Epidermal melanocyte (primary cell): ENCODE measurements around the gene ME3.
"Not testable (repeated sequence)": the region's sequence is repeated elsewhere in the genome, so short reads cannot be mapped to it uniquely, and the experiment has no call there.

Source experiments
- DNase-seq: peaks from one replicate; pipeline ENCODE4 v3.0.0; 2011; ENCODE audit warnings: low spot score; ENCODE audit not compliant: insufficient read length

Gene ME3

DNA sequence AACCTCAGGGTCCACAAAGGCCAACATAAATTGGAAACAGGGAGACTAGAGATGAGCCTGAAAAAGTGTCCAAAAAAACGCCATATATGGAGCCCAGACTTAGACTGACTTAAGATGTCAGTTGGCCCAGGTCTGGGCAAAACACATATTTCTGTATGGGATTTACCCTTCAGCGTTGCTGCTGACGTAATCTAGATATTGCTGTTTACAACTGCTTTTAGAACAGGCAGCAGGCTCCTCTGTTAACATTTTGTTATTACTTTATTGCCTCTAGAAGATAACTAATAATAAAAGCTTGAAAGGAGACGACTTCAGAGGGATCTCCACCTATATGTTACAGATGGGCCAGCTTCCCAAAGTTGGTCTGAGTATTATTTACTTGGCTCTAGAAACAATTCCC lies 8.7 kb downstream of the ME3 start:
- DNase-seq: no peak

- no peak for DNase-seq
These were observed 9.1 kb downstream of the ME3 start for GRCh38 chr11:86663291-86663690.

DNA sequence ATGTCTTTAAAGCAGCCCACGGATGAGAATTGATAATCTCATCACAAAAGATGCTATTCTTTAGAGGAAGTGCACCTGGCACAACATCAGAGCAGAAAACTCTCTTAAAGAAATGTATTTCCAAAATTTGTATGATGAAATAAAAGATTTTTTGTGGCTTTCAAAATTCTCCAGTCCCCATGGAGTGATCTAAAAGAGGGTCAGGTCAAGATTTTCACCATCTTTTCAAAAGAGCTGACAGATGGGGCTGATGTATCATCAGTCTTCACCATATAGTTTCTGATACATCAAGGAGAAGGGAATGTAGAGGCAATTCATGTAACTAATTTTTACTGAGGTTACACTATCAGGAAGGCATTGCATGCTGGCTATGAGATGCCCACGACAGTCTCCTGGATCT lies 11.7 kb downstream of the ME3 start:
- no peak for DNase-seq

GRCh38 chr11:86660088-86660487 lies 12.3 kb downstream of the ME3 start:
- no peak for DNase-seq

- DNase-seq: no peak
These were observed 13.9 kb downstream of the ME3 start for GRCh38 chr11:86658534-86658933.

DNA sequence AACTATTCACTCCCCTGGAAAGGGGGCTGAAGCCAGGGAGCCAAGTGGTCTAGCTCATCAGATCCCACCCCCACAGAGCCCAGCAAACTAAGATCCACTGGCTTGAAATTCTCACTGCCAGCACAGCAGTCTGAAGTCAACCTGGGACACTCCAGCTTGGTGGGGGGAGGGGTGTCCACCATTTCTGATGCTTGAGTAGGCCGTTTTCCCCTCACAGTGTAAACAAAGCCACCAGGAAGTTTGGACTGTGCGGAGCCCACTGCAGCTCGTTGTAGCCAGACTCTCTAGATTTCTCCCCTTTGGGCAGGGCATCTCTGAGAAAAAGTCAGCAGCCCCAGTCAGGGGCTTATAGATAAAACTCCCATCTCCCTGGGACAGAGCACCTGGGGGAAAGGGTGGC lies 27.2 kb downstream of the ME3 start:
- not testable (repeated sequence) for DNase-seq

DNA sequence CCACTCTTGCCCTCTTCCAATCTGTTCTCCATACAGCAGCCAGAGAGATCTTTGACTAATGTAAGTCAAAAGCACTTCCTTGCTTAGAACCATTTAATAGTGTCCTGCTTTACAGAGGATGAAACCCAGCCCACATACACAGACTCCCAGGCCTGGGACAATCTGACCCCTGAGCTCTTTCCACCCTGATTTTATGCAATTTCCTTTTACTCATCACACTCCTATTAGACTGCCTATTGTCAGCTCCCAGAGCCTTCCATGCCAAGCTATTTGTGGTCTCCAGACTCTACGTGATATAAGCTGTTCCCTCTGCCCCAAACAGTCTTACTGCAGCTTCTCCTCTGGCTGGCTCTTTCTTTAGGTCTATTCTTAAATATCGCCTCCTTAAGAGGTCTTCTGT lies 28.1 kb downstream of the ME3 start:
- DNase-seq: no peak

DNA sequence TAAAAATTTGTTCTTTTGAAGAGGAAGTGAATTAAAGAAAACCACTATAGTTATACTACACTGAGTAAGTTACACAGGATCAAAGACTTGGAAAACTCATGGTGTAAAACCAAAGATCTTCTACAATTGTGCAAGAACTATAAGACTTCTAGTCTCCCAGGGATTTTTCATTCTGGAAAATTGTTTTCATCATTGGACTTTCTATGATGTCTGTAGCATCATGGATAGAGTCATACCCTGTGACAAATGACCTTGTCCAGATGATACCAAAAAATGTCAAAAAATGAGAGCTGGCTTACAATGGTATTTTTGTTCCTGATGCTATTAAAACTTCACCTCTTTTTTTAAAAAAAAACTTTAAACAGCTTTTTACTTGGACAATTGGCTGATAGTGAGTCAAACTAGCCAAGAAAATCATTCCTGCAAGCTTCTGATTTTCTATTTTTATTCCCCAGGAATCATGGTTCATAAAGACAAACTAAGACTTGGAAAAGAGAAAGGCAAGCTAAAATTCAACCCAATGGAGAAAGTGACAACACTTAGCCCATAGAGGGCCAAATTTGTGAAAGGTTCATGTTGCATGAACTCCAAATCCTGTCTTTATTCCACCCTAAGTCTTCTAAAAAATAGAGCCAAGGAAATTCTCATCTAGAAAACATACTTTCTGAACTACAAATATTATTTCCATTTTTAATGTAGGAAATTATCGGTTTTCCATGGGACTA lies 30.7 kb downstream of the ME3 start:
- no peak for DNase-seq

GRCh38 chr11:86639137-86639536 lies 33.3 kb downstream of the ME3 start:
- DNase-seq: no peak

DNA sequence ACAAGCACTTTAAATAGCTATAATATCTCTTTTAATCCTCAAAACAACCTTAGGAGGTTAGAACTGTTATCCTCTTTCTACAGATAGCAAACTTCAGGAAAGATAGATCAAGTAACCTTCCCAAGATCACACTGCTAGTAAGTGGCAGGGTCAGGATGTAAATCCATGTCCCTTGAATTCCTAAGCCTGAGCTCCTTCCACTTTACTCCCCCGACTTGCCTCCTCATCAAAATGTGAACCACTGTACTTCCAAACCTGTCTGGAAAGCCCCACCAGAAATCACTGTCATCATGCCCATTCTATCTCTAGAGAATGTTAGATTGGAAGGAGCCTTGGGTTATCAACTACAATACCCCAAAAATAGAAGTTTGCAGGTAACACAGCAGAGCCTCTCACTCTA lies 33.7 kb downstream of the ME3 start:
- no peak for DNase-seq

DNA sequence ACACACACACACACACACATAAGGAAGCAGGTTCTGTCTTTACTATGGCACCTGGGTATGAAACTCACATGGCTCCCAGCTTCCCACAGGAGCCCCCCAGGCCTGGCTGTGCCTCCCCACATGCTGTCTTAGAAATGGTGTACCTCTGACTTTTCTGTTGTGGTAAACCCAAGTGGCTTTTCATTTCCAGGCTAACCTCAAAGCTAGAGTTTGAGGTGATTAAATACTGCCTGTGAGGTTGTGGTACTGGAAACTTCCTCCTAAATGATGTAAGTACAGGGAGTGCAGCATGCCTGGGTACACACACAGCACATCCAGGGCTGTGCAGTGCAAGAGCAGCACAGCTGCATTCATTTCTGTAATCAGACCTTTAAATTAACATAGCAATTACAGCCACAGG lies 34.4 kb downstream of the ME3 start:
- no peak for DNase-seq

DNA sequence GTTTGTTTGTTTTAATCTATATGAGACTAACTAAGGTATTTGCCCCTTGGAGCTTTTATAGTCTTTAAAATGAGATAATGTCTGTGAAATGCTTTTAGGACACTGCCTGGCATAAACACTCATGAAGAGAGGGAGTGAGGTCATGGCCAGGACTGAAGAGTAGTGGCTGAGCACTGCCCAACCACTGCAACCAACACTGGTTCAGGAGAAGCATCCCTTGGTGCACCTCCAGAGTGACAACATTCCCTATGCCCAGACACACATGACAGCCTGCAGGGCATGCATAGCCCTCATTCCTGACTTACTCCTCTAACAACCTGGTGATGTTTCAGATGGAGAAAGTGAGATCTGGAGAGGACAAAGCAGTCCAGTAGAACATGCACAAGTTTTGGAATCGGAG lies 36.1 kb downstream of the ME3 start:
- no peak for DNase-seq

GRCh38 chr11:86632499-86633269 lies 39.7 kb downstream of the ME3 start:
- DNase-seq: peak; percentile 50

DNA sequence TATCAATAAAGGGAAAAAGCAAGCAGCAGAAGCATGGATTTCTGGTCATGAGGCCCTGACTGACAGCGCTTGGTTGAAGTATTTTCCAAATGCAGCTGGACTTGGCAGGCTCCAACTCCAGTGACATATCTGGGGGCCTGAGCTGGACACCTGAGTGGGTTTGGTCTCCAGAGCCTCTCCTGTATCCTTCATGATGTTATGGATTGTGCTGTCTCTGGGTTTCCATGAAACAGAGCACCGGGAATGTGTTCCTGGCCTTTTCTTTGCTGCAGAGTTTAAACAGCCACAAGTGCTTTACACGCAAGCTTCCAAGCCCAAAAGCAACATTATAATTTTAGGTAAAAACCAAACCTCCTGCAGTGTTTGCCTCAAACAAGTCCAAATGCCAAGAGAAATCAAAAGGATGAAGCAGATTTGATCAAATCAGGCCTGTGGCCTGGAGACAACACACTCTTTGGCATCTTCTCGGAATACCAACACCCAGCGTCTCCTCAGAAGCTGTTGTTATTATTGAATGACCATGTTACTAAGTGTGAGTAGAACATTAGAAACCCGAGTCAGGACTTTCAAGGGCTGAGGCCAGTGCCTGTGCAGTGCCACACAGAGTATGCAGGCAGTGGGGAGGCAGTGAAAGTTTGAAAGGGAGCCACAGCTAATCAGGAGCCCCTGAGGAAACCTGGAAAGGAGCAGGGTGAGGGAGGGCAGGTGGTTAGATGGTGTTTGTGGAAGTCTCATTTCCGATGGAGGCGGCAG lies 42.0 kb downstream of the ME3 start:
- no peak for DNase-seq

DNA sequence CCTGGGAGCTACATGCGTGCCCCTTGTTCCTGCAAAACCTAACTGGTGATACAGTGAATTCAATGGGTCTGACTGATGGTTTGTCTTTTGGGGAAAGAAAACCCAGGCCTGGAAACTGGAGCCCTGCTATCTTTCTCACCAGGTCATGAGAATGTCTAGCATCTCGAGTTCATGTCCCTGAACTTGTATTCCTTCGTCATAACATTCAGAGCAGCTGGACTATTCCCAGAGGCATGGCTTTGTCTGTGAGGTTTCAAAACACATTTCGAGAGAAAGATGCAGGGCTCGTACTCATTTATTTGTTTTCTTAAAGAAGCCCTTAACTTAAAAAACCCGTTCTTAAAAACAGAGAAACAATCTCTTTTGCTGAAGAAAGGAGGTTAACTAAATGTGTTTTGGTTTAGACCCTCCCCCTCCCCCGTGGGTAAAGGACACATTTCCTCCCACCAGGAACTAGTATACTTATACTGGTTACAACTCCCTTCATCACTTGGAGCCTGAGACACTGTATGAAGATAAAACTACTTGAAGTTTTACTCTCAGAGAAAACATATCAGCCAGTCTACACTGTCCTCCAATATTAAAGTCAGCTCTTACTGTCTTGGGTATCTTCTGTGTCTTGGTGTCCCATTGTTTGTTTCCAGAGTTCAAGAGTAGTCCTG lies 43.2 kb downstream of the ME3 start:
- no peak for DNase-seq

DNA sequence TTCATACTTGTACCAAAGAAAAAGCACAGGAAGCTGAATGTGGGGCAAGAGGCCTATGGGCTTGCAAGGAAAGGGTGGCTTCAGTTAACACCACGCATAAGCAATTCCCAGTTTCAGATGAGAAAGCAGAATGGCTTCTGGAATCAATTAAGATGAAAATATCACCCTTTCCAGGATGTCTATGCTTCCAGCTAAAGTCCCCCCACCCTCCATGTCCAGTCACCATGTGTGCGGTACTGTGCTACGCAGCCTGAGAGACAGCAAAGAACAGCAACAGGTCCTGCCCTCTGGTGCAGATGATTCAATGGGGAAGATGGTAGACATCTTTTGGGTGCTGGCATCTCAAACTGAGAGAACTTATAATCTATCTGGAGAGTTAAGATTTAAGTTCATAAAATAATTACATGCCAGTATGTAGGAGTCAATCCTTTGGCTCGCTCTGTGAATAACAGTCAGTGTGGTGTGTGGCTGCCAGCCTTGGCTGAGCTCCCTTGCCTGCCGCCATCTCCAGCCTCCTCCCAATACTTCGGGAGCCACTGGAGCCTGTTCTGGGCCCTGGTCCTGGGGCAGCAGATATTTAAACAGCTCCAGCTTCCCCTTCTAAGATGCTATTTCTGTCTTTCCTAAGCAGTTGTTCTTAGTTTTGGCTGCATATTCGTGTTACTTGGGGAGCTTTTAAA lies 44.5 kb downstream of the ME3 start:
- DNase-seq: no peak

DNA sequence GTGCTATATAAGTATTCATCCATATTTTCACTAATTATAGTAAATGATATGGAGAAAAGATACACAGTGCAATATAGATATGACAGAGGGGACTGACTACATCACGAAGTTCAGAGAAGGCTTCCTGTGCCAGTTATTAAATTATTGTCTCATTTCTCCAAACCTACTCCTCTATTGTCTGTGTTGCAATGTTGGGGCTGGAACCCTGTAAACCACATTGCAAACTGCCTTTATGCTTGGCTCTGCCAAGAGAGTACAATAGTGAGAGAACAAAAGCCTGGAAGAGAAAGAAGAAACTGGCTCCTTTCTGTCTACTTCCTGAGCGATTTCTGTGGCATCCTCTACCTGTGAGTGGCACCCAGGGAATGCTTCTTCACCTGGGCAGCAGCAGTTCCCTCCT lies 46.4 kb downstream of the ME3 start:
- DNase-seq: no peak

DNA sequence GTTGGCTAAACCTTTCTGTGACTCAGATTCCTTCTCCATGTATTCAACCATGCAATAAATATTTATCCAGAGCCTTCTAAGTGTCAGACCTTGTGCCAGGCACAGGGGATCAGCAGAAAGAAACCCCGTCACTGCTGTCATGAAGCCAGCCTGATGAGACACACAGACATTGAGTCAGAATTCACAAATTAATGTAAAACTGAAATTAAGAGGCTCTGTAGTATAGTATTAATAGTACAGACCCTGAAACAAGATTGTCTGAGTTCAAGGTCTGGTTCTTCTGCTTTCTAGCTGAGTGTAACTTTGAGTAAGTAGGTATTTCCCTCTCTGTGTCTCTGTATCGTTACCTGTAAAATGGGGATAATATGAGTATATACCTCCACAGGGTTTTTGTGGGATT lies 46.9 kb downstream of the ME3 start:
- no peak for DNase-seq

DNA sequence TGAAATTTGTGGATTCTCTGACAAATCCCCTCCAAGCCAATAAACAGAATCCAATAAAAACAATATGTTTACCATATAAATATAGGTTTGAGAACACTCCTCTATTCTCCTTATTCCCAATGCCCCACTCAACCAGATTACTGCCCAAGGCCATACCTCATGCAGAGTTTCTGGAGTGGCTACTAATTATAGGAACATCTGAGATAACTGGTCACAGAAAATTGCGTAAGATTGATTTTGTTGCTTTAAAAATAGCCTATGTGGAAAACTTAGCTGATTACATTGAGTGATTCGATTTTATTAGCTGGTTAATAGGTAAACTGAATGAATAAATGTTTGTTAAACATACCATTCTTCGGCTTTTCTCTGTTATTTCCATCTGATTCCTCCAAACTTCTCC lies 48.0 kb downstream of the ME3 start:
- DNase-seq: no peak

DNA sequence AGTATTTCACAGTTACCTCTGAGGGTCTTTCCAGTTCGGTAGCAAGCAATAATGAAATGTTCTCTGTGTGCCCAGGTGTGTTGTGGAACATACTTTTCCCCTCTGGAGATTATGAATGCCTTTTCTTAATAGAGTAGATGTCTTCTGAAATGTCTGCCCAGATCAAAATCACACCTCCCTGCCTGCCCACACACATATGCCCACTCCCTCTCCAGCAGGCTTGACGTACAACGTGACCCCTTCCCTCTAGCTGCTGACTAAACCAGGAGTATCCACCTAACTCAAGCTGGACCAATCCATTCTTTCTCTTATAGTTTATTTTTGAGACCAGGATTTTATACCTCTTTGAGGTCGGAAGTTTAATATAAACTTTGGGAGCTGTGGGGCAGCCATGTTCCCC lies 48.7 kb downstream of the ME3 start:
- no peak for DNase-seq

- no peak for DNase-seq
These were observed 49.3 kb downstream of the ME3 start for GRCh38 chr11:86623041-86623621.
